H1 (cell line): ENCODE measurements around the gene TSEN54. TPM values are rescaled to one million over a fixed set of nuclear protein-coding genes. Genes with fewer than 3 reads are reported as not detected.

ENCODE experiments used
- JUN ChIP-seq: IDR thresholded peaks from 2 replicates; pipeline ENCODE4 v1.6.1; 2011; ENCODE audit warnings: low read depth, mild to moderate bottlenecking, improper control_type of control experiment, low read length
- NANOG ChIP-seq: IDR thresholded peaks from 2 replicates; pipeline ENCODE4 v1.6.1; 2011; ENCODE audit warnings: low read length, low read depth, mild to moderate bottlenecking, inconsistent platforms; ENCODE audit not compliant: insufficient read depth, poor library complexity, severe bottlenecking
- SIX5 ChIP-seq: IDR thresholded peaks from 2 replicates; pipeline ENCODE4 v1.6.1; 2011; ENCODE audit warnings: mild to moderate bottlenecking, low read depth, low read length
- polyA plus RNA-seq, 7 experiments: library from polyadenylated mRNA; depleted of rRNA in 3 of 7; stranded (reverse) in 5 of 7; unstranded in 2 of 7; fragments of >200 nt in 5 of 7; fragments of 200-250 nt in 2 of 7; gene quantifications; 1 replicate in 5 of 7; 2 replicates in 1 of 7; 4 replicates in 1 of 7; pipeline versions ENCODE4 v1.2.1 to v1.2.3, GENCODE V29; 2011 to 2013; ENCODE audit warnings: missing spikeins in 2 of 7, mixed read lengths in 2 of 7
- total RNA-seq: library from RNA; stranded (reverse); fragmentation: NEBNext Ultra II Directional; extraction: Animal tissue kit (Norgen Biotek cat#: 25700); gene quantifications from 2 replicates; pipeline ENCODE4 v1.2.1, GENCODE V29; 2021

The TSEN54 gene
- total and polyA plus RNA-seq, 2 of the 8 experiments (the other 6 are each of a cell fraction or from before 2014, with no cell fraction given), result 43.6 to 60.3 TPM

- TF ChIP-seq JUN, result no peak
- TF ChIP-seq NANOG, result no peak
- no peak for TF ChIP-seq SIX5
- TF ChIP-seq, all 59 proteins: peak for 0
Measured at GRCh38 chr17:75558666-75559530, 42.6 kb downstream of the TSEN54 start (continued).
